ENCODE measurements around the gene ADTRP. TPM values are rescaled to one million over a fixed set of nuclear protein-coding genes. Genes with fewer than 3 reads are reported as not detected.

Gene ADTRP
- total RNA-seq, 4 donors from 2014 or later = not detected

DNA sequence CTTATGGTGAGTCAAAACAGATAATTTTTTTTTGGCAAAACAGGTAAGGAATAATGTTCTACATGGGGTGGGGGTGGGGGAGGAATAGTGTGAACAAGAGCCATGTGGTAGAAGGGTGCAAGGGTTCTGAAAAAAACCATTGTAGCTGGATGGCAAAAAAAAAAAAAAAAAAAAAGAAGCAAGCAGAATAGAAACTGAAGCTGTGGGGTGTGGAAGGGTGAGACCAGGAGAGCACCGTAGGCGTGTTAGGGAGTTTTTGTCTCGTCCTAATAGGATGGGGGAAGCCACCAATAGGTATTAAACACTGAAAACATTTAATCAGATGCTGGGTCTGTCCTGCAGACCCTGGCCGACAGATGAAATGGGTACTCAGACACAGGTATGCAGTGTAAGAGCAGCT is 110.1 kb downstream of the ADTRP start:
- 75 to 81% methylated on average over 4 of the region's 4 CpGs for WGBS, 2 donors
- no peak for DNase-seq (ENCODE audit: low spot score in 2 of 2)
- no peak for TF ChIP-seq EP300 (IDR thresholded peaks at IDR 0.05)
- no peak for TF ChIP-seq POLR2A (IDR thresholded peaks at IDR 0.05)
- TF ChIP-seq, protein P1, sequence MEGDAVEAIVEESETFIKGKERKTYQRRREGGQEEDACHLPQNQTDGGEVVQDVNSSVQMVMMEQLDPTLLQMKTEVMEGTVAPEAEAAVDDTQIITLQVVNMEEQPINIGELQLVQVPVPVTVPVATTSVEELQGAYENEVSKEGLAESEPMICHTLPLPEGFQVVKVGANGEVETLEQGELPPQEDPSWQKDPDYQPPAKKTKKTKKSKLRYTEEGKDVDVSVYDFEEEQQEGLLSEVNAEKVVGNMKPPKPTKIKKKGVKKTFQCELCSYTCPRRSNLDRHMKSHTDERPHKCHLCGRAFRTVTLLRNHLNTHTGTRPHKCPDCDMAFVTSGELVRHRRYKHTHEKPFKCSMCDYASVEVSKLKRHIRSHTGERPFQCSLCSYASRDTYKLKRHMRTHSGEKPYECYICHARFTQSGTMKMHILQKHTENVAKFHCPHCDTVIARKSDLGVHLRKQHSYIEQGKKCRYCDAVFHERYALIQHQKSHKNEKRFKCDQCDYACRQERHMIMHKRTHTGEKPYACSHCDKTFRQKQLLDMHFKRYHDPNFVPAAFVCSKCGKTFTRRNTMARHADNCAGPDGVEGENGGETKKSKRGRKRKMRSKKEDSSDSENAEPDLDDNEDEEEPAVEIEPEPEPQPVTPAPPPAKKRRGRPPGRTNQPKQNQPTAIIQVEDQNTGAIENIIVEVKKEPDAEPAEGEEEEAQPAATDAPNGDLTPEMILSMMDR (IDR thresholded peaks at IDR 0.05) = no peak
- no peak overlapping the region for H3K4me3 ChIP-seq
- H3K36me3 ChIP-seq = no peaks in the 10 kb centered on the region
- H3K27ac ChIP-seq = no peak overlapping the region
- H3K9me3 ChIP-seq = no peaks in the 10 kb centered on the region
- no peaks in the 10 kb centered on the region for H3K4me1 ChIP-seq
- no peaks in the 10 kb centered on the region for H3K27me3 ChIP-seq

DNA sequence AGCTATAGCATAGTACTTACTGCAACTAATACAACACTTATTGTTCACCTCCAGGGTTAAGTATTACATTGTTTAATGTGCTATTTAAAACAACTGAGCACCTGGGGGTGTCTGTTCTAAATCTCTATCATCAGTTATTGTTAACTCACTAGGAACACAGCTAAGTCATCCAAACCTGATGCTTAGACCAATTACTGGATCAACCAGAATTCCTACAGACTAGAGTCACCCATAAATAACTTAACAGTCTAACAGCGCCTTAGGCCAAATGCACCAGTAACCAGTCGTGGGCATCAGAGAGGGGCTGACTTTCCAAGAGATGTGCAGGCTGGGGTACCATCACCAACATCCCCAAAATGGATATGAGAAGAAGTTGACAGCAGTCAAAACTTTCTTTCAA is 110.7 kb downstream of the ADTRP start:
- WGBS, 2 donors = 75 to 87% methylated on average over 2 of the region's 2 CpGs
- TF ChIP-seq POLR2A (IDR thresholded peaks at IDR 0.05) = no peak
- TF ChIP-seq, protein P1 (IDR thresholded peaks at IDR 0.05) = no peak
- no peak for TF ChIP-seq EP300 (IDR thresholded peaks at IDR 0.05)
- no peak for DNase-seq (ENCODE audit: low spot score in 2 of 2)
- Histone ChIP-seq H3K36me3 (no peaks in the 10 kb centered on the region), H3K27me3 (no peaks in the 10 kb centered on the region), H3K9me3 (no peaks in the 10 kb centered on the region), H3K4me3 (no peak overlapping the region), H3K4me1 (no peaks in the 10 kb centered on the region), H3K27ac (no peak overlapping the region)

DNA sequence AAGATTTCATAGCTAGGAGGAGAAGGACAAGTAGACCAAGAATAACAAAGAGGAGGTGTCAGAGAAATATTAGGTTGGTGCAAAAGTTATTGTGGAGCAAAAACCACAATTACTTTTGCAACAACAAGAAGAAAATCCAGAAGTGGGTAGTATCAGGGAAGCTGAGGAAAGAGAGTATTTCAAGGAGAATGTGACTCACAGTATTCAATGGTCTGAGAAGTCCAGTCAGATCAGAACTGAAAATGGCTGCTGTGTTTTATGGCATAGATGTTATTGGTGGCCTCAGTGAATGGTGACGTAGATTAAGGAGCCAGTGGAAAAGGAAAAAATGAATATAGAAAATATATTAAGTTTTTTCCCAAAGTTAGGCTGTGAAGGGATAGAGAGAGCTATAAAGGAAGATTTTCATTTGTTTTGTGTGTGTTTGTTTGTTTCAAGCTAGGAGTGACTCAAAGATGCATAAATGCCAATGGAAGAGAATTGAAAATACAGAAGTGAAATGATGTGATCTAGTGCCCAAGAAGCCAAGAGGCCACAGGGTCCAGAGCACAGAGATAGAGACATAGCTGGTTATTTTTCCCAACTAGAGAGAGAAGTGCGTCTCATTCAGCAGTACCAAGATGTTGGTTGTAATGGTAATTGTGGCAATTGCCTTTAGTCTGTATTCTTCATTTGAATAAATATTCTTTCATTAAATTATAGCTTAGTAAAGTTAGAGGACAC is 112.8 kb downstream of the ADTRP start:
- no peaks in the 10 kb centered on the region for H3K36me3 ChIP-seq
- H3K4me3 ChIP-seq = no peak overlapping the region
- no peak overlapping the region for H3K27ac ChIP-seq
- TF ChIP-seq, protein P1 (IDR thresholded peaks at IDR 0.05) = no peak
- TF ChIP-seq POLR2A (IDR thresholded peaks at IDR 0.05) (no peak), EP300 (IDR thresholded peaks at IDR 0.05) (no peak)
- H3K9me3 ChIP-seq = no peaks in the 10 kb centered on the region
- H3K4me1 ChIP-seq = no peaks in the 10 kb centered on the region
- H3K27me3 ChIP-seq = no peaks in the 10 kb centered on the region
- 77 to 92% methylated on average over 2 of the region's 2 CpGs for WGBS, 2 donors
- DNase-seq (ENCODE audit: low spot score in 2 of 2) = no peak

Small RNA genes lying within 50 kb of the gene (small RNA-seq; reads per million reads assigned to genes)
- gene RF00272 = not detected

Other genes starting within 250 kb of the ADTRP start
- gene TMEM170B, start 241.1 kb downstream of the ADTRP start, total RNA-seq = 1 to 10 TPM; 6.1 to 8.7 (median 7.4) TPM
- gene HIVEP1, start 233.5 kb upstream of the ADTRP start, total RNA-seq = 10 to 100 TPM; 14.9 to 30.6 (median 22.2) TPM

Data from tibial nerve (tissue), 4 donors.